Liver (tissue), 9 donors: Measurements from ENCODE around the gene TMEM63C. TPM values are rescaled to one million over a fixed set of nuclear protein-coding genes. Genes with fewer than 3 reads are reported as not detected.

Experiments
- DNase-seq: peaks from one replicate; pipeline ENCODE4 v3.0.0-alpha.2; 2017; ENCODE audit warnings: low spot score
- H3K27ac ChIP-seq, 2 donors: one replicate each; pipeline ENCODE4 v1.7.0; 2013; ENCODE audit warnings: inconsistent platforms in 2 of 2, low read length in 2 of 2, control low read depth in 1 of 2, low read depth in 1 of 2, mild to moderate bottlenecking in 1 of 2
- H3K27me3 ChIP-seq, 4 donors: one replicate each; pipeline versions ENCODE4 v1.6.1 to v1.7.0; 2013; ENCODE audit warnings: low read length in 3 of 4, inconsistent platforms in 1 of 4, mild to moderate bottlenecking in 1 of 4, moderate library complexity in 1 of 4; ENCODE audit not compliant: control insufficient read depth in 4 of 4, insufficient read depth in 4 of 4
- H3K36me3 ChIP-seq, 4 donors: one replicate each; pipeline versions ENCODE4 v1.6.1 to v1.7.0; 2013; ENCODE audit warnings: low read length in 3 of 4, mild to moderate bottlenecking in 3 of 4, low read depth in 1 of 4, moderate library complexity in 1 of 4; ENCODE audit not compliant: control insufficient read depth in 4 of 4, insufficient read depth in 3 of 4
- H3K4me1 ChIP-seq, 4 donors: one replicate each; pipeline versions ENCODE4 v1.6.1 to v1.7.0; 2013; ENCODE audit warnings: low read length in 3 of 4, mild to moderate bottlenecking in 3 of 4, moderate library complexity in 1 of 4; ENCODE audit not compliant: control insufficient read depth in 4 of 4, insufficient read depth in 4 of 4
- H3K4me3 ChIP-seq, 3 donors: one replicate each; pipeline versions ENCODE4 v1.6.1 to v1.7.0; 2013; ENCODE audit warnings: low read length in 3 of 3, control low read depth in 1 of 3, low read depth in 1 of 3, mild to moderate bottlenecking in 1 of 3
- H3K9ac ChIP-seq, 2 donors: one replicate each; pipeline ENCODE4 v1.7.0; 2013; ENCODE audit warnings: low read length in 2 of 2, mild to moderate bottlenecking in 2 of 2, moderate library complexity in 2 of 2, control low read depth in 1 of 2, low read depth in 1 of 2
- H3K9me3 ChIP-seq, 4 donors: one replicate each; pipeline versions ENCODE4 v1.6.1 to v1.7.0; 2013; ENCODE audit warnings: low read length in 3 of 4; ENCODE audit not compliant: control insufficient read depth in 4 of 4
- ATF3 ChIP-seq: IDR thresholded peaks from 2 replicates; pipeline ENCODE4 v1.6.1; 2016; ENCODE audit warnings: antibody characterized with exemption
- CTCF ChIP-seq: fragments of 150-350 bp; IDR thresholded peaks from 2 replicates; pipeline ENCODE4 v1.5.1; 2017; ENCODE audit warnings: improper control_type of control experiment, low read depth, low read length; ENCODE audit not compliant: missing input control
- EGR1 ChIP-seq, 2 donors: IDR thresholded peaks; 2 replicates each; pipeline ENCODE4 v1.6.1; 2016 to 2018; ENCODE audit warnings: antibody characterized with exemption in 2 of 2, low read depth in 2 of 2
- FOXA1 ChIP-seq: IDR thresholded peaks from 2 replicates; pipeline ENCODE4 v1.6.1; 2016; ENCODE audit warnings: antibody characterized with exemption
- FOXA2 ChIP-seq: IDR thresholded peaks from 2 replicates; pipeline ENCODE4 v1.6.1; 2016; ENCODE audit warnings: antibody characterized with exemption
- HNF4A ChIP-seq, 2 donors: conservative IDR thresholded peaks; 2 replicates each; pipeline ENCODE4 v1.6.1; 2016; ENCODE audit warnings: antibody characterized with exemption in 2 of 2, mild to moderate bottlenecking in 2 of 2
- HNF4G ChIP-seq: IDR thresholded peaks from 2 replicates; pipeline ENCODE4 v1.6.1; 2016; ENCODE audit warnings: antibody characterized with exemption
- JUND ChIP-seq, 2 donors: IDR thresholded peaks; 2 replicates each; pipeline ENCODE4 v1.6.1; 2016; ENCODE audit warnings: antibody characterized with exemption in 2 of 2
- MAX ChIP-seq: IDR thresholded peaks from 2 replicates; pipeline ENCODE4 v1.6.1; 2016; ENCODE audit warnings: antibody characterized with exemption
- NR2F2 ChIP-seq: IDR thresholded peaks from 2 replicates; pipeline ENCODE4 v1.6.1; 2016; ENCODE audit warnings: antibody characterized with exemption
- RAD21 ChIP-seq, 2 donors: IDR thresholded peaks; 2 replicates each; pipeline ENCODE4 v1.6.1; 2016; ENCODE audit warnings: antibody characterized with exemption in 2 of 2, mild to moderate bottlenecking in 2 of 2
- RXRA ChIP-seq, 2 donors: IDR thresholded peaks; 2 replicates each; pipeline ENCODE4 v1.6.1; 2017 to 2018; ENCODE audit warnings: antibody characterized with exemption in 2 of 2, mild to moderate bottlenecking in 1 of 2
- SP1 ChIP-seq: IDR thresholded peaks from 2 replicates; pipeline ENCODE4 v1.6.1; 2018; ENCODE audit warnings: antibody characterized with exemption, mild to moderate bottlenecking
- TAF1 ChIP-seq: conservative IDR thresholded peaks from 2 replicates; pipeline ENCODE4 v1.6.1; 2016; ENCODE audit warnings: antibody characterized with exemption, mild to moderate bottlenecking
- YY1 ChIP-seq: IDR thresholded peaks from 2 replicates; pipeline ENCODE4 v1.6.1; 2016; ENCODE audit warnings: antibody characterized with exemption, mild to moderate bottlenecking
- ZBTB33 ChIP-seq: IDR thresholded peaks from 2 replicates; pipeline ENCODE4 v1.6.1; 2016; ENCODE audit warnings: antibody characterized with exemption
- WGBS: extraction: QIAGEN DNeasy Blood & Tissue Kit; methylation state at CpG from one replicate; pipeline ENCODE4 v1.1.7; 2013; 5-methylcytosine and 5-hydroxymethylcytosine counted together
- polyA plus RNA-seq, 2 donors: library from polyadenylated mRNA; stranded (reverse) in 1 of 2; unstranded in 1 of 2; fragments of 200-250 nt in 1 of 2; fragments of >200 nt in 1 of 2; fragmentation: Nextera tagmentation in 1 of 2; extraction: Ambion mirVana in 1 of 2; gene quantifications; one replicate each; pipeline versions ENCODE4 v1.2.1 to v1.2.3, GENCODE V29; 2013 to 2015
- total RNA-seq, 2 donors: library from RNA; depleted of rRNA; stranded (reverse); fragments of >200 nt; gene quantifications; one replicate each; pipeline ENCODE4 v1.2.3, GENCODE V29; 2014
- donor health status: healthy.
- donor health status: healthy.
- donor health status: healthy.
- donor health status: healthy.
- donor health status: healthy.

Gene TMEM63C
- total and polyA plus RNA-seq, 4 donors, result 0.13 to 1.6 (median 0.25) TPM; not detected in 1

- Histone ChIP-seq H3K27ac (no peak overlapping the region), H3K4me3 (no peak overlapping the region), H3K9ac (no peak overlapping the region), H3K27me3 (no peaks in the 10 kb centered on the region), H3K9me3 (no peaks in the 10 kb centered on the region), H3K36me3 (peaks cover 0 to 36% (median 8%) of the 10 kb centered on the region in 4 donors), H3K4me1 (no peaks in the 10 kb centered on the region)
- TF ChIP-seq EGR1 (IDR thresholded peaks at IDR 0.05; ENCODE audit: low read depth in 2 of 2) (no peak), MAX (no peak), HNF4A (conservative IDR thresholded peaks at IDR 0.05) (no peak), YY1 (no peak), ZBTB33 (no peak), FOXA1 (no peak), SP1 (no peak)
- WGBS, result 98% methylated on average over 12 of the region's 12 CpGs
- DNase-seq, result no peak
These were observed 95.4 kb downstream of the TMEM63C start for GRCh38 chr14:77276959-77277358.

GRCh38 chr14:77278461-77279230, 97.0 kb downstream of the TMEM63C start:
- H3K36me3 ChIP-seq, result peaks cover 2 to 42% (median 14%) of the 10 kb centered on the region in 4 donors
- H3K4me1 ChIP-seq, result no peaks in the 10 kb centered on the region
- H3K27ac ChIP-seq, result no peak overlapping the region
- no peak for DNase-seq
- H3K4me3 ChIP-seq, result no peak overlapping the region
- 97% methylated on average over 14 of the region's 14 CpGs for WGBS
- no peak overlapping the region for H3K9ac ChIP-seq
- no peaks in the 10 kb centered on the region for H3K9me3 ChIP-seq
- H3K27me3 ChIP-seq, result no peaks in the 10 kb centered on the region
- TF ChIP-seq FOXA1 (no peak), NR2F2 (no peak), YY1 (no peak), SP1 (no peak), ZBTB33 (no peak), HNF4G (no peak), JUND (IDR thresholded peaks at IDR 0.05) (no peak), ATF3 (no peak), MAX (no peak), RAD21 (IDR thresholded peaks at IDR 0.05) (no peak), FOXA2 (no peak), EGR1 (IDR thresholded peaks at IDR 0.05; ENCODE audit: low read depth in 2 of 2) (no peak), RXRA (IDR thresholded peaks at IDR 0.05) (no peak), CTCF (no peak), HNF4A (conservative IDR thresholded peaks at IDR 0.05) (no peak), TAF1 (no peak)
